HG03521 (cell line): Measurements from ENCODE around the gene LMO3.
"Not testable (repeated sequence)": the region's sequence is repeated elsewhere in the genome, so short reads cannot be mapped to it uniquely, and the experiment has no call there.

Experiments
- ATAC-seq: cut with Tn5 transposase; IDR thresholded peaks from one replicate; pipeline ENCODE4 v1.9.1; 2021; ENCODE audit warnings: mild to moderate bottlenecking, moderate library complexity; ENCODE audit not compliant: unreplicated experiment

The LMO3 gene

DNA sequence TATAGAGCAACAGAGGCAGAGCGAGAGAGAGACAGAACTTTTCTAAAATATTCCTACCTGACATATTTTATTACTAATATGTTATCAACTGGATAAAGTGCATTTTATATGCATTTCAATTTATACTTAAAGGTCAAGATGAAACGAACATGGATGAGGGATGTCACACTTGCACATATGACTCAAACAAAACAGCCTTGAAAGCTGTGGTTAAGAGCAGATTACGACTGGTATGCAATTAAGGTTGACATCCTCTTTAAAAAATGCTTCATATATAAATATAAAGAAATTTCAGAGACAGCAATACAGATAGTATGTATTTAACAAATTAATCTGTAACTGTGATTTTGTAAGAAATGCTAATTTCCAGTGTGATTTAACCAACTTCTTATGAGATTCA lies 52.5 kb downstream of the LMO3 start:
- ATAC-seq: no peak

DNA sequence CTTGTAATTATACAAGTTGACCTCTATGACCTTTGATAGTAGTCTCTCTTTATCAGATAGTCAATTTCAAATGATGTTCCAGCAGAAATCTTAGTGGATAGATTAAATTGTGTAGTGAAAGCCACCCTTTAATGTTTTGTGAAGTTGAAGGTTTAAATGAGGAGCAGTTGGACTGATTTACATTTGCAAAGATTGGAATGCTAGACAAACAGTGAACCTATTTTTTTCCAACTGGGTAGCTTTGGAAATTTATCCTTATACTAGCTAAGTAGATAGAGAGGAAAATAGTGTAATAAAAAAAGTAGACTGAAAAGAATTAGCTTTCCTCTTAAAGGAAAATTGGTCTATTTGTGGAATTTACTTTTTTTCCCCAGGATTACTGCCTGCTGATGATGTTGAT lies 53.7 kb downstream of the LMO3 start:
- ATAC-seq: no peak

DNA sequence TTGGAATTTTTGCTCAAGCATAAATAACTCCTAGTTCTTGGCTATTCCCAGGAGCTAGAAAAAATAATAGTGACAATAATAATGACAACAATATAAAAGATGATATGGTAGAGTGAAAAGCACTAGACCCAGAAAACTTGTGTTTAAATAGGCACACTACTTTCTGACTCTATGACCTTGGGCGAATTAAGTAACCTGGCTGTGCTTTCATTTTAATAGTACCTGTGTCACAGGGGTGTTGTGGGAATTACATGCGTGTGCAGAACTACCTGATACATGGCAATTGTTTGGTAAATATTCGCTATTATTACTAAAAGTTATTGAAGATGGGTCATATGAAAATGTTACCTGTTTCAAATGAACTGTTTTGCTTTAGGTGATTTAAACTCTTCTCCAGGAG lies 60.1 kb downstream of the LMO3 start:
- ATAC-seq: no peak

DNA sequence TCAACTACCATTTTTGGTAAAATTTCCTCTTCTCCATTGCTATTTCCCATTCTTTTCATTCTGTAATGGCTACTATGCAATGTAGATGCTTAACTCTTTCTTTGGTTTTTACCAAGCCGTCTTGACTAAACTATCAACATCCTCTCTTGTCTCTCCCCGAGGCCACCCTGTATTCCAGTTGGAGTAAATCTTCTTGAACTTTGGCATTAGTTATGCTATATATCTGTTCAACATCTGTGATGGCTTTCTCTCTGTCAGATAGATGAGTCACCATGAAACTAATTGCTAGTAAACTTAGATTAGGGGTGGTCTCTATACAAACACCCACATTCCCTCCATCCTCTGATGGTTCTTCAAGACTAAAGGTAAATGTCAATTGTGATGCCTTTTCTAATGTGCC lies 63.4 kb downstream of the LMO3 start:
- no peak for ATAC-seq

DNA sequence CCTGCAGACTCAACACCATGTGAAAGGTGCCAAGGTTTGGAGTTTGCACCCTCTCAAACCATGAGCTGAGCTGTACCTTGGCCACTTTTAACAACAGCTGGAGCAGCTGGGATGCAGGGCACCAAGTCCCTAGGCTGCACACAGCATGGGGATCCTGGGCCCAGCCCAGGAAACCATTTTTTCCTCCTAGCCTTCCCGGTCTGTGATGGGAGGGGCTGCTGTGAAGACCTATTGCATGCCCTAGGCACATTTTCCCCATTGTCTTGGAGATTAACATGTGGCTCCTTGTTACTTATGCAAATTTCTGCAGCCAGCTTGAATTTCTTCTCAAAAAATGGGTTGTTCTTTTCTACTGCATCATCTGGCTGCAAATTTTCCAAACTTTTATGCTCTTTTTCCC lies 68.3 kb downstream of the LMO3 start:
- ATAC-seq: not testable (repeated sequence)

DNA sequence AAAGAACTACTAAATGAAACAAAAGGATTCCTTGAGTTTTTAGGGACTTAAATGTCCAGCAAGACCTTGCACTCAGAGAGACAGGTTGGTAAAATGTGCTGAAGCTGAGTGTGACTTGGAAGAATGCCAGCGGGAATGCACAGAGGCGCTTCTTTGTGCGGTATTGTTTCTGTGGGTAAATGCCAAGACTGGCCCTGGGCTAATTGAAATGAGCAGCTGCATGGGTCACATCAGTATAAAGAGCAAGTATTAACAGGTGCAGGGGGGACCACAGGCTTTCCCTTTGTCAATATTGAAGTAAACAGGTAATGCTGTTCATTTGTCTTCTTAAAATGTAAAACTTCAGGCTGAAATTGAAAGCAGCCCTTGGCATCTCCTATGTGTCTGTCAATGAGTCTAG lies 74.3 kb downstream of the LMO3 start:
- peak; percentile 59 for ATAC-seq

DNA sequence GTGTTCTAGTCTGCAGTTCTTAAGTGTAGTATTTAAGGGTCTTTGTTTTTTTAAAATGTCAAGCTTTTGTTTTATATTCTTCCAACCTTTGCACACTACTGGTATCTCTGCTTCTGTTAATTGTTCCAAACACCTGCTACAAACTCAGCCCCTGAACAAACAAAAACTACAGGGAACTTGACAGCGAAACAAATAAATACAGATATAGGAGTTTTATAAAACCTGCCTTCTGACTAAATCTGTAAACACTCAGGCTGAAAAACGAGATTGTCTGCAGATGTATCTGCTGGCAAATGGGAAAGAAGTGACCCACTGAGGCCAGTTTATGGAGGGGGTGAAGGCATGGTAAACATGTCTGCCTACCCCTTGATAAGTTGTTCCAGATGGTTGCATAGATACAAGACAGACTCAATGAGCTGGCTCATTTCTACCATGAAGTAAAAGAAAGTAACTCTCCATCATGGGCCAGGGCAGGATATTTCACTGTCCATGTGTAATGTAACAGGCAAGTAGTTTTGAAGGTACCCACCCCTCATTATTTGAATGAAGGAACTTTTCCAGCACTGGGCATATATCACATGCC lies 75.6 kb downstream of the LMO3 start:
- no peak for ATAC-seq

DNA sequence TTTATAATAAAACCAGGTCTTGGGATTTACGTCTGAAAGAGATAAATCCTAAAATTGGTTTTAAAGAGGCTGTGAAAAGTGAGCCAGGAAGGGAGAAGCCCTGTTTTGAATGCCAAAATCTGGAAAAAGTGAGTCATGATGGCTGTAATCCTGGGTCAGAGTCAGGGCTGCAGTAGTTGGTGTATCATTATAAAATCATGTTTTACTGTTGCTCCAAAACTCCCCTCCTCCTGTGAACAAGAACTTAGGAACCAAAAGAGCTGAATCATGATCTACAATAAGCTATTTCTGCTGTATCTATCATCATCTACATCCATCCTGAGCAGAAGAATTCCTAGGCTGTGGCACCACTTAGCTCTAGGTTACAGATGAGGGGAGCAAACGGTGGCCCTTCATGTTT lies 79.3 kb downstream of the LMO3 start:
- no peak for ATAC-seq

DNA sequence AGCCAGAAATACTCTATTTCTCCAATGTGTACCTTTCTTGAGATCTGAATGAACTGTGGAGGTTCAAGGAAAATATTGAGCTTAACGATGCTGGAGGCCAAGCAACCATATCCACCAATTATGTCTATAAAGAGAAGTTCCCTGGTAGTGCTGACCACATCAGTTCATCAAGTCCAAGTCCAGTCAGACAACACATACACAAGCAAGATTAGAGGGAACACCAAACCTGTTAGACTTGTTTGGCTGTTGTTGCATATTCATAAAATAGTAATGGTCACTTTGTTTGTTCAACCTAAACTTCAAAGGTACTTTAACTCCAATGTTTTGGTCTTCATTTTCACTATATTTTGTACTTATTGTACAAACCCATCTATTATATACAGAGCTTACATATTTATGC lies 81.6 kb downstream of the LMO3 start:
- no peak for ATAC-seq

DNA sequence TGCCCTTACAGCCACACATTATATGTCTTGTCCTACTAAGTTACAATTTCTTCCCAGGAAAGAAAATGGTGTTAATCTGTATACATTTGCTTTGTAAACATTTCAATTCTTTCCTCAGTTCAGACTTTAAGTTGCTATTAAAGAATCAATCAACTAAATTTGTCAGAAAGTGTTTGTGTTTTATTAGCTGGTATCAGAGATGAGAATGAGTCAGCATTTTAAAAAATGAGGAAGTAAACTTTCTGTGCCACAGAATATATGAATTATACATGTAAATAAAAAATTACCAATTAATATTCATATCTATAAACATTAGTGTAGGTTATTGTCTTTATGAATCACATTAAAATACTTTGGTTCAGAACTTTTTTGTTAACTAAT lies 82.0 kb downstream of the LMO3 start:
- ATAC-seq: no peak

DNA sequence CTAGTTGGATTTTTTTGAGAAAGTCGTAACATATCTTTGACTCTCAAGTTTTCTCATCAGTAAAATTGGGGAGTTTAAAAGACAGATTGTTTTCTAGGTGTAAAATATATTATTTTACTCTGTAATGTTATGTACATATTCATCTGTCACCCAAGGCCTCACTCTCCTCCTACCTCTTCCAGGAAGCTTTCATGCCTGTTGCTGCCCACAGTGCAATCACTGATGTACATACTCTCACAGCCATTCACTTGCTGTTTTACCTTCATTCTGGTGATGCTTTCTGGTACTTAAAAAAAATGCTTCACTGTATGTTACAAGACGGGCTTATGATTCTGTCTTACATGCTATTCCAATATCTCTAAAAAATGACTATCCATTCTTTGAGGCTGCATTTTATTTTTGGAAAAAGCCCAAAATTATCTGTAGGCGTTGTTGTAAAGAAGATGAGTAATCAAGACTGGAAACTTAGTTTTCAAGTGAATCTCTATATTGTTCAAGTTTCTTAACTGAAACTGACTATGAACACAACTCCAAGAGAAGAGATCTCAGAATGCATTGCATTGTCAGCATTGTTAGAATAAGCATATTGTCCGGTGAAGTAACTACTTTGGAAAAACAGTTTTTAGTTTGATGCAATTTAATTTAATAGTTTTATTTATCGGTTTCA lies 82.5 kb downstream of the LMO3 start:
- no peak for ATAC-seq

DNA sequence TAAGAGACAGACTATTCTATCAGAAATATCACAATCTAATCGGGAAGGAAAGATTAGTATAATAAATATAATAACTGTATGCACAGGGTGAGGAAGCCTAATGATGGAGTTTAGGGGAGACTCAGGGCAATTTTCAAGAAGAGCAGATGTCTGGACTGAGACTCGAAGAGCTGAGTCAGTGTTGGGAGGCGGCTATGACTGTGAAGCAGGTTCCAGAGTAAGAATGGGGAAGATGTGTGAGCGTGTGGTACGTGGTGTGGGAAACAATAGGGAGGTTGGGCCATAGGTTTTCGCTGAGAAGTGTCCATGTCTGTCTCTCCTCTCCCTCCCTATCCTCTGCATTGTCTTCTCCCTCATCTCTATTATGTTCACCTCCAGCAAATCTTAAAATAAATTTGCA lies 85.6 kb downstream of the LMO3 start:
- ATAC-seq: no peak

DNA sequence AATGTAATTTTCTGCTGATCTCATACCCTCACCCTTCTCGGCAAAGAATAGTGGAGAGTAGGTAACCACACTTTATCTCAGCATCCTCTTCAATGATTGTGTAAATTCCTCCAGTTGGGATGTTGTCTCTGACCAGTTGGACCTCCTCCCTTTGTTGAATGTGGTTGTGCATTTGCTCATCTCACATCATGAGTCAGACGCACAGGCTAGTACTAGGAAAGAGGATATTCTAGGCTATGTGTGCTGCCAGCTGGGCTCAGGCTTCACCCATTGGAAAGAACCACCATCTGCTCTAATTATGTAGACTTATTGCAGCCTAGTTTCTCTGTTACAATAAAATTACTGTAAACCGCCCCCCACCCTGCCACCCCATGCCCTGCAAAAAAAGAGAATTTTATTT lies 90.3 kb downstream of the LMO3 start:
- ATAC-seq: no peak

DNA sequence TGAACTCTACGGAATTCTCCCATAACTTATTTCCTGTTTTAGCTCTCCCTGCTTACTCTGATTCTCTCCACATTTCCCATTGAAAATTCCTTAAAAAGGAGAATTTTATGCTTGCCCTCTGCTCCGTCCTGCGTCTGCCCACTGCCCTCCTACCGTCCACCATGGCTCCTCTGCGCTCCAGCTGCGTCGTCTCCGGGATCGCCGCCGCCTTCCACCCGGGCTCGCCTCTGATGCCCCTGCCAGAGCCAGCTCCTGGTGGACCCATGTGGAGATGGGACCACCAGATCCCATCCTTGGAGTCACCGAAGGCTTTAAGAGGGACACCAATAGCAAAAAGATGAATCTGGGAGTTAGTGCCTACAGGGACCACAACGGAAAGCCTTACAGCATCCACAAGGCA lies 92.7 kb downstream of the LMO3 start:
- no peak for ATAC-seq

DNA sequence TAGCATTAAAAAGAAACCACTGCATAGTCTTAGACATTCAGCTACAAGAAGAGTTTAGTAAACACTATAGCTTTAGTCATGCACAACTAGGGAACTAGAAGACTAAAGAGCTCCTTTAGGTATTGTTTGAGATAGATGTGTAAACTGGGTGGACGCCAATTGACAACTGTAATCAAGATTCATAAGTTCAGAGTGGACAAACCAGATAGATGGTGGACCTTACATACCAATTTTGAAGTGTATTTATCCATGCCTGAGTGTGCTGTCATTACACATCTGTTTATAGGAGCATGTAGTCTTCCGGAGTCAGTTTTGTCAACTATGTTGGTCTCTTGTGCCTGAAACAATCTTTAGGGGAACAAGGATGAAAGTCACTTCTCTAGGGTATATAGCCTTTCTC lies 96.6 kb downstream of the LMO3 start:
- ATAC-seq: no peak

DNA sequence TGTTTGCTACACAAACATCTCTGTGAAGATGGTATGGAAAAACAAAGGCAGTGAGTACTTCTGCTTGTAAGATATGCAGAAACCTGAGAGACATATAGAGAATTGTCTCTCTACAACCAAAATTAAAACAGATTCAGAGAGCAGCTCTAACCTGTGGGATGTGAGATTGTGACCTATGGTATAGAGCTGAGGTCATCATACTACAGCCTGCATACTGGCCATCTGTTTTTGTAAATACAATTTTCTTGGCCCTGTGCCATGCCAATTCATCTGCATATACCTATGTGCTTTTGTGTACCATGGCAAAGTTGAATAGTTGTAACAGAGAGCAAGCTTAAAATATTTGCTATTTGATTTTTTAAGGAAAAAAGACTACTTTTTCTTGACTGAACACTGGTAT lies 99.6 kb downstream of the LMO3 start:
- no peak for ATAC-seq

DNA sequence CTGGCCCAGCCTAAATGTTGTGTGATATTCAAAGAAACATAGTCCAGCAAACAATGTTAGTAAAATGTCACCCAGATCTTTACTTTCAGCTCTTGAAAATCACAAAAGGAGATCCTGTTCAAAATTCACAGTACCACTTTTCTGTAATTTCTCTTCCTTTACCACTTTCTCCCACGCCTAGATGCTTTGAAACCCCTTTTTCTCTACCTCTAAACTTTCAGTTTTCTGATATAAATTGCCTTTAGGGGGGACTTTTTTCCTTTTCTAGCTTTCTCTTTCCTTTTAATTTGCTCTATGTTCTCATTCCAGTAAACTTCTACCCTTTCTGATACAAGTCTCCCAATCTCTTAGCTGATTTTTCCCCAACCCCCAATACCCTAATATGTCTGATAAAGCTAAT lies 101.8 kb downstream of the LMO3 start:
- ATAC-seq: no peak

DNA sequence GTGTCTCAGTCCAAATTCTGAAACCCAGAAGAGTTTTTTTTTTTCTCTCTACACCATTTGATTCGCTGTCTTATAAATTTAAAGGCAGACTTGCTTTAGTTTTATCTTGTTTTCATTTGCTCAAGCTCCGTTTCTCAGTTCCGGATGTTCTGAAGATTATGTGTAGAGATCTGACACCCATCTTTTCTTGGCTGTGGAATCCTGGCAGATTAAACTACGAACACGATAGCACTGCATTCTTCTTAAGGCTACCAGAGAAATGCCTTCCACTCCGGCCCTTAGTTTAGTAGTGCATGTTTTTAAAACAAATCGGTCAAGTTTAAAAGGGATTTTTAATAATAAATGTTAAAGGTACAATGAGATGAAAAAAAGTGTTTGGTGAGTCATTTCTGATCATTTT lies 106.4 kb downstream of the LMO3 start:
- ATAC-seq: no peak
